NCI-H1048 (cell line): ENCODE results near the gene FAM131C.

ENCODE experiments used
- DNase-seq: peaks from one replicate; lab custom pipeline; 2025; lab: John Stamatoyannopoulos, UW

FAM131C gene

GRCh38 chr1:16015960-16016901 is 57.2 kb downstream of the FAM131C start:
- no peak for DNase-seq

- DNase-seq = no peak
Observed at GRCh38 chr1:16015491-16015890, 58.0 kb downstream of the FAM131C start.

- DNase-seq = no peak
Observed at GRCh38 chr1:16014509-16015482, 58.7 kb downstream of the FAM131C start.

GRCh38 chr1:16013908-16014258 is 59.6 kb downstream of the FAM131C start:
- DNase-seq = no peak

GRCh38 chr1:16013220-16013907 is 60.1 kb downstream of the FAM131C start:
- no peak for DNase-seq

GRCh38 chr1:16012590-16013219 is 60.7 kb downstream of the FAM131C start:
- DNase-seq = no peak

GRCh38 chr1:16011936-16012589 is 61.4 kb downstream of the FAM131C start:
- DNase-seq = no peak

GRCh38 chr1:16010837-16011236 is 62.6 kb downstream of the FAM131C start:
- DNase-seq = no peak

- no peak for DNase-seq
Observed at GRCh38 chr1:16009678-16010077, 63.8 kb downstream of the FAM131C start.

- DNase-seq = peak; percentile 60
Observed at GRCh38 chr1:16009030-16009460, 64.4 kb downstream of the FAM131C start.
